Astrocyte (in vitro differentiated cells and primary cell): ENCODE data around the gene FAM241A.

Experiments used
- CTCF ChIP-seq: IDR thresholded peaks from 2 replicates; pipeline ENCODE4 v1.5.1; 2011; ENCODE audit warnings: low read depth, mild to moderate bottlenecking, inconsistent platforms, low read length, moderate library complexity; ENCODE audit not compliant: insufficient read depth
- EZH2 ChIP-seq: IDR thresholded peaks from 2 replicates; pipeline ENCODE4 v1.6.1; 2012; ENCODE audit warnings: mild to moderate bottlenecking, low read length, inconsistent platforms; ENCODE audit not compliant: insufficient read depth

- TF ChIP-seq CTCF (no peak), EZH2 (no peak)
These were observed 30.6 kb downstream of the FAM241A start for GRCh38 chr4:112175840-112176239.
